ENCODE data around the gene BIRC3.

BIRC3 gene

DNA sequence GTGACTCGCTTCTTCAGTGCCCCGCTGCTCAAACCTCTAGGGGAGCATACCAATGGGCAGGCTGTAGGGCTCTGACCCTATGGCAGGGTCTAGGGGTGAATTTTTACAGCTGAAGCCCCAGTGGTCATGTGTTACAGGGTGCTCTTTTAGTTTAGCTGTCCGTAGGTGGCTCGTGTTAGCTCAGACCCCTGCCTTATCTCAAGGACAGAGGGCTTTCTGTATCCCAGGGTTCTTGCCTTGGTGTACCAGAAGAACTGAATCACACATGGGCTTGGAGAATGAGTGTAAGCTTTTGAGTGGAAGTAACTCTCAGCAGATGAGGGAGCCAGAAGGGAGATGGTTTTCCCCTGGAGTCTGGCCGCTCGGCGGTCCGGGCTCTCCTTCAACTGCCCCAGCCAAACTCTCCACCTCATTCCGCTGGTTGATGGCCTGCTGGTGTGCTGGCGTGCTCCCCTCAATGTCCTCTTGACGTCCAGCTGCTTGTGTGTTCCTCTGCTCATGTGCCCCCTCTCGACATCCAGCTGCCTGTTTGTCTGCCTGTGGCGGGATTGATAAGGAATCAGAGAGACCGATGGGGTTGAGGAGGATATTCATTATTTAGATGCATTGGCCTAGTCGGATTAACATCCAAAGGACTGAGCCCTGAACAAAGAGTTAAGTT is 67.3 kb downstream of the BIRC3 start:
- DNase-seq (ENCODE audit: insufficient read length, low spot score), result no peak
- no peak for FAIRE-seq
- no peak for TF ChIP-seq POLR2A (IDR thresholded peaks at IDR 0.05; ENCODE audit: low read depth, low read length)

DNA sequence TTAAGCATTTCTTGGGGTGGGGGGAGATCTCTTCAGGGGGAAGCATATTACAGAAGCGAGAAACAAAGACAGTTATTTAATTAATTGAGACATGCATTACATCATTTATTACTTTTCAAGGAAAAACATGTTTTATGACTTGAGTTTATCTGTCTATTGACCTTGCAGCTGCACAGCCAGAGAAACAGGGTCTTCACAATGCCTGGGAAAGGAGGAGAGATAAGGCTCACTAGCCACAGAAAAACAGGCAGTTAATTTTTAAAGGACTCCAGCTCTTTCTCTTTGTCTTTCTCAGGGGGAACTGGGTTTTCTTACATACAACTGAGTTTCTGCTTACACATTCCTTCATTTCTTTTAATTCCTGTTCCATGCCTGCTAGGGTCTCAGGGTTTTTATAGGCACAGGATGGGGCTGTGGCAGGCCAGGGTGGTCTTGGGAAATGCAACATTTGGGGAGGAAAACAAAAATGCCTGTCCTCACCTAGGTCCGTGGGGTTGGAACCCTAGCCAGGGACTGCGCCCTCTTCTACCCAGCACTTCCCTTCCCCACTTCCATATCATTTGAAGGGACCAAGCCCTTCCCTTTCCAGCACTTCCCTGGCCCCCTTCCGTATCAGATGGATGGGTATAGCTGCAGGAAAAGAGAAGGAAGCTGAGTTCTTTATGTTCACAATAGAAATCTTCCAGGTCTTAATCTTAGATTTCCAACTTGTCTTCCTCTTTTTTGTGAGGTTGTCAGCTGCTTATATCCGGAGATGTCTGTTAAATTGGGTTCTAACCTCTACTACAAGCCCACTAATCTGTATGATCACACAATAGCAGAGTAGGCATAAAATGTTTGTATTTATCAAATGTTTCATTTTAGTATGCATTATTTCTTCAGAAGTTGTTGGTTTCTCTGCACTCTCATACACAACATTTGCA is 68.1 kb downstream of the BIRC3 start:
- no peak for FAIRE-seq
- no peak for DNase-seq (ENCODE audit: insufficient read length, low spot score)
- no peak for TF ChIP-seq POLR2A (IDR thresholded peaks at IDR 0.05; ENCODE audit: low read depth, low read length)

DNA sequence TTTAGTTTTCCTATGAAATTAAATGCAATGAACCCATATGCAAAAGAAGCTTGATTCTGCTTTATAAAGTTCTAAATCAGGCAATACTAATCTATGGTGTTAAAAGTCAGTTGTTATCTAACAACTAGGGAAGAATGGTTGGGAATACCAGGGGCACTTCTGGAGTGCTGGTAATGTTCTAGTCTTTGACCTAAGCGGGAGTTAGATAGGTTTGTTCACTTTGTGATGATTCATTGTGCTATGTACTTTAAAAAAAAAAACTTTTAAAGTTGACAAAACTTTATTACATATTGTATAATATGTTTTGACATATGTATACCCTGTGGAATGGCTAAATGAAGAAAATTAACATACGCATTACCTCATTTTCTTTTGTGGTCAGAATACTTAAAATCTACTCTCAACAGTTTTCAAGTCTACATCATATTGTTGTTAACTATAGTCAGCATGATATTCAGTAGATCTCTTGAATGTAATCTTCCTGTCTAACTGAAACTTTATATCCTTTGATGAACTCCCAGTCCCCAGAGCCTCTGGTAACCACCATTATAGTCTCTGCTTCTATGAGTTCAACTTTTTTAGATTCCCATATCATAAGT is 69.0 kb downstream of the BIRC3 start:
- no peak for TF ChIP-seq POLR2A (IDR thresholded peaks at IDR 0.05; ENCODE audit: low read depth, low read length)
- DNase-seq (ENCODE audit: insufficient read length, low spot score) (no peak), FAIRE-seq (no peak)

DNA sequence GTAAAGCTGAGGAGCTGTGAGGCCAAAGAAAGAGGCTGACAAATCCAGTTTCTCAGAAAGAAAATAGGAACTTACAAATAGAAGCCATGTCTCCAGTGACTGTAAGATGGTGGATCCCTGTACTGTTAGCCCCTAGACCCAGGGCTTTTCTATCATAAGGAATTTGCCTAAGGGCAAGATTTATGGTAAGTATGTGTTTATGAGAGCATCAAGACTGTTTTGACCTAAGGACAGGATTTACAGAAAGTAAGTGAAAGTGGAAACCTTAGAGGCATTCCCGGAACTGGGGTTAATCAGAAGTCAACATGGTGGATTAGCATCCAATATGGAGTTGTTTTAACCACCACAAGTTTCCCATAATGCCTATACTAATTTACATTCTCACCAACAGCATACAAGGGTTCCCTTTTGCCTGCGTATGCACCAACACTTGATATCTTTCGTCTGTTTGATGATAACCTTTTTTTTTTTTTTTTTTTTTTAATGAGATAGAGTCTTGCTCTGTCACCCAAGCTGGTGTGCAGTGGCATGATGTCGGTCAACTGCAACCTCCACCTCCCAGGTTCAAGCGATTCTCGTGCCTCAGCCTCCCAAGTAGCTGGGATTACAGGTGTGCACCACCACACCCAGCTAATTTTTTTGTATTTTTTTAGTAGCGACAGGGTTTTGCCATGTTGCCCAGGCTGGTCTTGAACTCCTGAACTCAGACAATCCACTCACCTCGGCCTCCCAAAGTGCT is 69.9 kb downstream of the BIRC3 start:
- TF ChIP-seq POLR2A (IDR thresholded peaks at IDR 0.05; ENCODE audit: low read depth, low read length), result no peak
- no peak for DNase-seq (ENCODE audit: insufficient read length, low spot score)
- no peak for FAIRE-seq
